HG03280 (cell line): ENCODE data around the gene SYPL2.

Experiments used
- ATAC-seq: cut with Tn5 transposase; IDR thresholded peaks from one replicate; pipeline ENCODE4 v1.9.1; 2021; ENCODE audit warnings: mild to moderate bottlenecking, moderate library complexity; ENCODE audit not compliant: unreplicated experiment

The SYPL2 gene

DNA sequence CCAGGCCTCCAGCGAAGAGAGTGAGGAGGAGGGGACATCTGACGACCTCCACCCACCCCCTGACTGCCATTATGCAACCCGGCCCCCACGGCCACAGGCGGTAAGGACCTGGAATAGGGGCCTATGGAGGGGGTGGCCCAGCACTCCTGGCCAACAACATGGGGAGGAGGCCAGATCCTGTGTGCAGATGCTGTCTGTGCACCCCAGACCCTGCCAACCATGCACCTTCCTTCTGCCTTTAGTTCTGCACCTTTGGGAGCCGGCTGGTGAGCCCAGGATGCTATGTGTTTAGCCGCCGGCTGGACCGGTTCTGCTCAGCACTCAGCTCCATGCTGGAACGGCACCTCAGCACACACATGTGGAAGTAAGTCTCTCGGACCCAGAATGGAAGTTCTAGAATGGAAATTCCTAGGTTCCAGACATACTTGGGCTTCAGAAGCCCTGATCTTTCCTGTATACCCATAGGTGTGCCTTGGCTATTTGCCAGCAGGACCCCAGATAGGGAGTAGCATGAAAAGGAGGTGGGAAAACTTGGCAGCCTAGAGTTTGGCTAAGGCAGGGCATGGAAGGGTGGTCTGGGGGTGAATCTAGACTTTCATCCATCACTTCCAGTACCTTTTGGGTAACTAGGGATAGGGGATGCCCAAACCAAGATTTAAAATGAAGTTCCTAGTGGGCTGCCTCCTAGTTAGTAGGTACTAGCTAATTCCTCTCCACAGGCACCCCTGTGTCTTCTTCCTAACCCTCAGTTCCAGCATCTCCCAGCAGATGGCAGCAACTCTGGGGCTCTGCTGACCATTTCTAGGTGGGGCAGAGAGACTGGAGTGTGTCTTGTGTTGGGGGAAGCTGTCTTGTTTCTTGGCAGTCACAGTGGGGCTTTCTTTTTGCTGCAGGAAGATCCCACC is 23.9 kb downstream of the SYPL2 start:
- no peak for ATAC-seq

DNA sequence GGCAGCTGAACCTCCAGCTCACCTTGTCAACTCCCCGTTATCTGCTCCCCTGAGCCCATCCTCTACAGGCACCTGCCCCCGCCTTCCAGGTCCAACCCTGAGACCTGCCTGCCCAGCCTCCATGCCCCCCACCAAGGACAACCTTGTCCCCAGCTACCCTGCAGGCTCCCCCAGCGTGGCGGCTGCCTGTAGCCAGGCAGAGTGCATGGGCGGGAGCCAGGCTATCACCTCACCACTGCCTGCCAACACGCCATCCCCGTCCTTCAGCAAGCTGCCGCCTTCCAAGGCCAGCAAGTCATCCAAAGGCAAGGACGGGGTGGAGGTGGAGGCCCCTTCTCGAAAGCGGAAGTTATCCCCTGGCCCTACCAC is 24.6 kb downstream of the SYPL2 start:
- ATAC-seq: no peak

DNA sequence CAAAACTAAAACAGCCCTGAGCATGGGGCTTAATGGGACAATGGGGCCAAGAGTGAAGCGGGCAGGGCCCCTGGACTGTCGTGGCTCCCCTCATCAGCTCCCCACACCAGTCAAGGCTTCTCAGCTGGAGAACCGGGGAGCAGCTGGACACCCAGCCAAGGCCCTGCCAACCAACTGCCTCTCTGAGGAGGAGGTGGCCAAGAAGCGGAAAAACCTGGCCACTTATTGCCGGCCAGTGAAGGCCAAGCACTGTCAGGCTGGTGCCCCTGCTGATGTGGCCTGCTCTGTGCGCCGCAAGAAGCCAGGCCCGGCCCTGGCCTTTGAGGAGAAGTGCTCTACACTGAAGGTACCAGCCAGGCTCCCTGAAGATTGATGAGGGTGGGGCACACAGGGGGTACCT is 25.0 kb downstream of the SYPL2 start:
- ATAC-seq: no peak

DNA sequence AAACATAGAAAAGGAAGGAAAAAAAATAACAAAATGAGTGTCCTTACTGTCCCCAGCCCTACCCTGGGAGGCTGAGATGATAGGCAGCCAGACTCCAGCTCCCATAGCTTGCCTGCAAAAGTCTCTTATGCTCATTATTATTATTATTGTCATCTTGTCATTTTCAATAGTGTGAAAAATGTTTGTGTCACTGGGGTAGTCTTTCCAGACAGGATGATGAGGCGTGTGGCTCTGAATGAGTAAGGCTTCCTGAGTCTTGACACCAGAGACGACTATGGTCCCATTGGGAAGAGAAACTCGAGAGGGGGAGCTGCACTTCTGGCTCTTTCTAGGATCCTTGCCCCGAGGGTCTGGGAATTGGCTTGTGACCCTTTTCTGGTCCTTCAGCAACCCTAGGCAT is 26.4 kb downstream of the SYPL2 start:
- no peak for ATAC-seq

DNA sequence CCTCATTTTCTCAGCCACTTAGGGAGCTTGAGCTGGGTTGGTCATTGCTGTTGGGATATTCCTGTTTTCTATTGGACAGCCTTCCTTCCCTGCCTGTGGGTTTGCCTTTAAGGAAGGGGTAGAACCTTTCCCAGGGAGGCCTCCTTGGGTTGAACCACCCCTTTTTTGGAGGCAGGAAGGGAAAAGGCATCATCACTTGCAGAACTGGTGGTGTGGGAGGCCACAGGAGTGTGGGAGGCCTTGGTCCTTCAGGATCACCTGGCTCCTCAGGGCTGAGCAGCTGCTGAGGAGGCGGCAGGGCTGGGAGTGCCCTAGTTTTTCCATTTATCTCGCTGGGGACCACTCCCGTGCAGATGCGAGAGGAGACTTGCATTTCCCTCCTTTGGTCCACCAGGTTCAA is 26.9 kb downstream of the SYPL2 start:
- no peak for ATAC-seq

- ATAC-seq: peak; percentile 90
Observed at GRCh38 chr1:109493805-109494539, 27.6 kb downstream of the SYPL2 start, which contains the start of gene CYB561D1. Gene CYB561D1 (plus strand): TSS chr1:109494094. CDS start chr1:109494140, 46 bp downstream.

GRCh38 chr1:109495738-109496137 is 29.4 kb downstream of the SYPL2 start:
- no peak for ATAC-seq

DNA sequence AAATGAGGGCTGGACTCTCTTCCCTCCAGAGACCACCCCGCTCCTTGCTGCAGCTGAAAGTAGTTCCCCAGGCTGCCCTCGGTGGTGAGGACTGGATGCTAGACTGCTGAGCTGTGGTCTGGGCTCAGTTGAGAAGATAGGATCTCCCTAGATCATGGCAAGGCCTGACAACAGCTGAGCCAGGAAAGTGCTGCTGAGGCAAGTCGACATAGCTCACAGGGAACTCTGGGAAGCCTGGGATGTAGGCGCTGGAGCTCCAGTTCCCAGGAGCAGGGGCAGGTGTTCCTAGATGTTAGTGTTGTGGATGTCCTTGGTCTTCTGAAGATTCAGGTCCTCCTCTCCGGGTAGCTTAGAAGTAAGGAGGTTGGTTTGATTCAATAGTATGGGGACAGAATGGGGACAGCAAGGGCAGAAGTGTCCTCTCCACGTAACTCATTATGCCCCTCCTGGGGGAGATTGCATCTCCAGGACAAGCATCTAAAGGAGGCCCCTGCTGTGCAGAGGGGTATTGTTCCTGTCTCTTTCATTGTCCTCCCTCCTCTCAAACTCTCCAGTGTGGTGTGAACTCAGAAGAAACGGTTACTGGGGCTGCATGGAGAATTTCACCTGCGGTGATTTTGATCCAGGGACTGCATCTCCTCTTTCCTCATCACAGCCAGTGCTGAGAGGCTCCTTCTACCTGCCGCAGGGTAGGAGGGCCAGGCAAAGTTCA is 31.3 kb downstream of the SYPL2 start:
- ATAC-seq: no peak

GRCh38 chr1:109498161-109498801 is 31.9 kb downstream of the SYPL2 start:
- ATAC-seq: no peak

GRCh38 chr1:109499081-109499480 is 32.7 kb downstream of the SYPL2 start:
- no peak for ATAC-seq

GRCh38 chr1:109499661-109500536 is 33.6 kb downstream of the SYPL2 start:
- no peak for ATAC-seq

- no peak for ATAC-seq
Observed at GRCh38 chr1:109500941-109501381, 34.6 kb downstream of the SYPL2 start.

DNA sequence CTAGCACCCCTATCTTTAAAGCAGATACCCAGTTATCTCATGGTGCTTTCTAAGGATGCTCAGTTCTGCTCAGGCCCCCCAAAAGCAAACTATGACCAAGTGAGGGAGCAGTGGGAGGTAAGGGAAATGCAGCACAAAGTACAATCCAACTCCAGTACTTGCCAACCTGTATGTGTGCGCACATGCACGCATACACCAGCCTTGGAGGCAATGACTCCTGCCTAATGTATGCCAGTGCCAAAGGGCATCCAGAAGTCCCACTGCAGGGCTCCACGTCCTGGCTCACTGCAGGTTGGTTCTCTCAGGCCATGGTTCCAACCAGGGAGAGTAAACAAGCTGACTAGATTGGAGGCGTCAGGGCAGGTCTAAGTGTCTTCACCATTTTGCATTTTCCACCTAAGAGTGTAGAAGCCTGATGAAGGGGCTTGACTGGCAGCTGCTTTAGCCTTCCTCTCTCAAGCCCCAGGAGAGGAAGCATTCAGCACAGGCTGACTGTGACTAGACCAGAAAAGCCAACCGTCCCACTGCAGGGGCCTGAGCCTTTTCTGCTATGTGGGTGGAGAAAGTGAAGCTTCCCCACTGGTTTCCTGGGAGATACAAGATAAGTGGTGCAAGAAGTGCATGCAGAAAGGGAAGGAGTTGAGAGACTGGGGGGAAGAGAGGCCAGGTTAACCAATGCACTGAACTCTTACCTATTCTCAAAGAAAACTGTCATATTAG is 35.5 kb downstream of the SYPL2 start:
- ATAC-seq: no peak

DNA sequence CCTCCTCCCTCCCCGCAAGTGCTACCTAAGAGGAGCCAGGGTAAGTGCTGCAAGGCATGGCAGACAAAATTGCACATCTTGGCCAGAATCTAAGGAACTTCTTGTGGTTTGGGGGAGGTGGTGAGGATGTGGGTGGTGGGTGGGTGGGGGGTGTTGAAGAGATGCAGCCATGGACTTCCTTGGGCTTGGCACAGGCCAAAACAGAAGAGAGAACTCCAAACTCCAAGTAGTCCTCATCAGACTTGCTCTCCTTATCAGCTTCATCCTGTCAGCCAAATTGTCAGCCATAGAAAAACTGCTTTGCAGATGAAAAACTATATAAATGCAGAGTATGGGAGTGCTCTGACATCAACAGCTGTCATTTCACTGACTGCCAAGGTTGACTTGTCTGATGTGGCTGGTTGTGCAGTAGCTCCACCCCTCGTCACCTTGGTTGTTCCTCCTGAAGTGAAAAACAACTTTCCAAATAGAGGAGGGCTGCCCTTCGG is 36.1 kb downstream of the SYPL2 start:
- ATAC-seq: no peak

DNA sequence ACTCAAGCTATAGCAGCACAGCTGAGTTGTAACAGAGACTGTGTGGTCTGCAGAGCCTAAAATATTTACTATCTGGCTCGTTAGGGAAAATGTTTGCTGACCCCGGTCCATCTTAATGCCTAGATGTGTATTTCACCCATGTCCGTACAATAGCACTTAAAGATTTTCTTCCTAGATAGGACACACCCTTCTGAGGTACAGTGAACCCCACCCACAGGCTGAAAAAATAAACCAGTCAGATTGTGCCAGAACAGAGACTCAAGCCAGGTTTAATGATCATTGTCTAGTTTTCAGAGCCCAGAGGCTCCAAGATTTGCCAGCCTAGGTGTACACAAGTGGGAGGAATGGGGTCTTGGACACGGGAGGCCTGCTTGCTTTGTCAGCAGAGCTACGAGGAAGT is 37.6 kb downstream of the SYPL2 start:
- no peak for ATAC-seq

DNA sequence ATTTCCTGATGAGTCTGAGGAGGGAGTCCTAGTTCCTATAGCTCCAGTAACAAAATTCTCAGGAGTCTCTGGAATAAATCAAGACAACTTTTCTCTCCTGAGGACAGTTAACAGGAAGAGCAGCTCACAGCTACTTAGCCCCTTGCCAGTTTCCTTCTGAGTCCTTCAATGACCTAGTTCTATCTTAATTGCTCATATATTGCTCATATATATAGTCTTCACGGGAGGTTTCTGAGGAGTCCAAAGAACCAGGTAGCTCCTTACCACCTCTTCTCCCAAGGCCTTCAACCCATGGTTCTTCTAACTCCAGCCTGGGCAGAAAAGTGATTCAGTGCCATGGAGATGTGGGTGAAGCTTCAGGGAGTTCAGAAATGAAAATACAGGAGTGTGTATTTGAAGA is 38.6 kb downstream of the SYPL2 start:
- ATAC-seq: no peak

- no peak for ATAC-seq
Observed at GRCh38 chr1:109508001-109508872, 41.9 kb downstream of the SYPL2 start.

DNA sequence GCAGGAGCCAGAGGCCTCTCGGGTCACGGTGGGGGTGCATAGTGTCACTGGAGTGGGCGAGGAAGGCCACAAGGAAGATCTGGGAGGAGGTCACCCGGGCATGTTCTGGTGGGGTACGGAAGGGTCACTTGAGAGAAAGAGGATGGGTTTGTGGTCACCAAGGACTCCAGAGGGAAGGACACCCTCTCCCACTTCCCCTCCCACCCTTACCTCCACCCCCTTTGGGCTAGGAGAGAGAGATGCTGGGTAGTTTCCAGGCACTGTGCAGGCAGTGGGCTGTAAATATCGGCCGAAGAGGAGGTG is 42.5 kb downstream of the SYPL2 start:
- no peak for ATAC-seq
